PC-9 (cell line): ENCODE data around the gene FUT7. TPM values are rescaled to one million over a fixed set of nuclear protein-coding genes. Genes with fewer than 3 reads are reported as not detected.

ENCODE experiments used
- BruUV-seq: library from RNA; stranded (reverse); fragments of 400-500 nt; replicated peaks from 2 replicates; lab custom pipeline; 2021; lab: Mats Ljungman, UMichigan
- CTCF ChIA-PET: fragments of 300-600 bp; sonication (Branson Sonifier 250); formaldehyde crosslinking; loops from one replicate; lab custom pipeline; 2022; ENCODE audit warnings: antibody characterized with exemption; lab: Charles Lee
- POLR2A ChIA-PET: fragments of 300-600 bp; sonication (Branson Sonifier 250); formaldehyde crosslinking; loops from one replicate; lab custom pipeline; 2022; ENCODE audit warnings: antibody characterized with exemption; ENCODE audit not compliant: unreplicated experiment; lab: Charles Lee
- DNase-seq, 2 experiments: peaks; one replicate each; pipeline versions ENCODE4 v3.0.0 to v3.0.0-alpha.2; 2015 to 2022; ENCODE audit warnings: mixed read lengths in 1 of 2
- H2AFZ ChIP-seq: fragments of 200-600 bp; sonication (generic); 2 replicates; pipeline ENCODE4 v1.8.1; 2017; ENCODE audit warnings: antibody characterized with exemption
- H3F3A ChIP-seq: fragments of 200-600 bp; sonication (generic); 2 replicates; pipeline ENCODE4 v1.8.1; 2017; ENCODE audit warnings: antibody characterized with exemption, mild to moderate bottlenecking, low read depth; ENCODE audit not compliant: insufficient read depth
- H3K27ac ChIP-seq: fragments of 200-600 bp; sonication (generic); 2 replicates; pipeline ENCODE4 v1.6.1; 2016; ENCODE audit warnings: mixed run types
- H3K27me3 ChIP-seq: fragments of 200-600 bp; sonication (generic); 2 replicates; pipeline ENCODE4 v1.6.1; 2016; ENCODE audit warnings: low read depth, mixed run types; ENCODE audit not compliant: insufficient read depth
- H3K36me3 ChIP-seq: fragments of 200-600 bp; sonication (generic); 2 replicates; pipeline ENCODE4 v1.6.1; 2016; ENCODE audit warnings: low read depth, mixed run types
- H3K4me1 ChIP-seq: fragments of 200-600 bp; sonication (generic); replicated peaks from 2 replicates; pipeline ENCODE4 v1.6.1; 2016; ENCODE audit warnings: mixed run types; ENCODE audit not compliant: insufficient read depth
- H3K4me2 ChIP-seq: fragments of 200-600 bp; sonication (generic); 2 replicates; pipeline ENCODE4 v1.6.1; 2017; ENCODE audit warnings: mixed run types
- H3K4me3 ChIP-seq: fragments of 200-600 bp; sonication (generic); 2 replicates; pipeline ENCODE4 v1.6.1; 2016; ENCODE audit warnings: mixed run types
- H3K79me2 ChIP-seq: fragments of 200-600 bp; sonication (generic); 2 replicates; pipeline ENCODE4 v1.6.1; 2017; ENCODE audit warnings: low read depth, mixed run types
- H3K9me2 ChIP-seq: fragments of 200-600 bp; sonication (generic); 2 replicates; pipeline ENCODE4 v1.8.1; 2017; ENCODE audit warnings: mild to moderate bottlenecking; ENCODE audit not compliant: insufficient read depth
- H3K9me3 ChIP-seq: fragments of 200-600 bp; sonication (generic); 2 replicates; pipeline ENCODE4 v1.8.1; 2016; ENCODE audit warnings: low read depth; ENCODE audit not compliant: insufficient read depth
- H4K20me1 ChIP-seq: fragments of 200-600 bp; sonication (generic); 2 replicates; pipeline ENCODE4 v1.8.1; 2017; ENCODE audit not compliant: insufficient read depth
- CTCF ChIP-seq: fragments of 200-600 bp; sonication (generic); conservative IDR thresholded peaks from 2 replicates; pipeline ENCODE4 v1.6.1; 2017; ENCODE audit warnings: mixed run types, antibody characterized with exemption, mild to moderate bottlenecking, moderate library complexity
- EZH2 ChIP-seq: fragments of 200-600 bp; sonication (generic); IDR thresholded peaks from 2 replicates; pipeline ENCODE4 v1.8.0; 2017; ENCODE audit warnings: antibody characterized with exemption, low read depth
- intact Hi-C: fragments of 100-400 bp; cut with micrococcal nuclease; formaldehyde crosslinking; loops from one replicate; pipeline ENCODE4 v1.10.0; 2022; ENCODE audit not compliant: unreplicated experiment
- total RNA-seq: library from RNA; stranded (reverse); gene quantifications from 2 replicates; pipeline ENCODE4 v1.2.3, GENCODE V29; 2021

Gene FUT7
- total RNA-seq, 1 experiment from 2014 or later, result not detected

DNA sequence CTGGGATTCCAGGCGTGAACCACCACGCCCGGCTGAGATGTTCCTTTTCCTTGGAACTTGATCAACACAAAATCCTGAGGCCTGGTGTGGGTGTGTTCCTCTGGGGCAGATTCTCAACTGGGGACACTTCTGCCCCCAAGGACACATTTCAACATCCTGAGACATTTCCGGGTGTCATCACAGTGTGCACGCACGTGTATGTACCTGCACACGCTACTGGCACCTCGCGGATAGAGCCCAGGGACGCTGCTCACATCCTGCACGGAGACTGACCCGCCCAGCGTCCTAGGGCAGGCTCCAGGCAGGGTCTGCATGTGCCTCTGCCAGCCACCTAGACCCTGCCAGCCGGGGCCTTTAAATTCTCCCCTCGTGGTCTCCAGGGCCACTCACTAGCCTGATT lies 30.5 kb upstream of the FUT7 start:
- TF ChIP-seq CTCF, result no peak
- TF ChIP-seq EZH2, result no peak
- peaks cover 7% of the 10 kb centered on the region; the same call in 1 of the 2 replicates for H3F3A ChIP-seq

GRCh38 chr9:137058521-137059234 lies 26.8 kb upstream of the FUT7 start:
- Histone ChIP-seq H3K79me2 (no peaks in the 10 kb centered on the region), H3K4me2 (no peak overlapping the region), H3K27me3 (no peaks in the 10 kb centered on the region), H3K4me3 (no peak overlapping the region), H2AFZ (no peak overlapping the region), H3K4me1 (no peaks in the 10 kb centered on the region), H3F3A (peaks cover 3% of the 10 kb centered on the region; the same call in 1 of the 2 replicates), H3K9me3 (no peaks in the 10 kb centered on the region), H3K36me3 (no peaks in the 10 kb centered on the region), H3K27ac (no peak overlapping the region), H4K20me1 (no peaks in the 10 kb centered on the region), H3K9me2 (no peaks in the 10 kb centered on the region)
- intact Hi-C loops, result no loop called here
- CTCF ChIA-PET, result interaction anchor here (0.6 to 1.5 kb wide), 3 partner anchors 9 to 28 kb away, joined by 3 read pairs; no protein-coding TSS in a partner anchor
- POLR2A ChIA-PET, result no interaction called here
- TF ChIP-seq EZH2 (no peak), CTCF (no peak)
- peak in 1 of 2 experiments; percentile 11 for DNase-seq
- no TSS peak for BruUV-seq

More for the DNA sequence above, 30.5 kb upstream of the FUT7 start:
- no peaks in the 10 kb centered on the region for H3K27me3 ChIP-seq
- intact Hi-C loops, result no loop called here
- H4K20me1 ChIP-seq, result no peaks in the 10 kb centered on the region; the same call in 1 of the 2 replicates
- no peaks in the 10 kb centered on the region for H3K79me2 ChIP-seq
- no peak overlapping the region for H3K4me2 ChIP-seq
- BruUV-seq, result TSS peak; percentile 69
- H3K4me1 ChIP-seq, result no peaks in the 10 kb centered on the region
- no peaks in the 10 kb centered on the region for H3K9me2 ChIP-seq
- ChIA-PET CTCF (no interaction called here), POLR2A (no interaction called here)
- H3K36me3 ChIP-seq, result no peaks in the 10 kb centered on the region
- H3K27ac ChIP-seq, result no peak overlapping the region
- no peak overlapping the region for H3K4me3 ChIP-seq
- H3K9me3 ChIP-seq, result no peaks in the 10 kb centered on the region
- no peak overlapping the region for H2AFZ ChIP-seq
- DNase-seq, result peak in 1 of 2 experiments; percentile 8

DNA sequence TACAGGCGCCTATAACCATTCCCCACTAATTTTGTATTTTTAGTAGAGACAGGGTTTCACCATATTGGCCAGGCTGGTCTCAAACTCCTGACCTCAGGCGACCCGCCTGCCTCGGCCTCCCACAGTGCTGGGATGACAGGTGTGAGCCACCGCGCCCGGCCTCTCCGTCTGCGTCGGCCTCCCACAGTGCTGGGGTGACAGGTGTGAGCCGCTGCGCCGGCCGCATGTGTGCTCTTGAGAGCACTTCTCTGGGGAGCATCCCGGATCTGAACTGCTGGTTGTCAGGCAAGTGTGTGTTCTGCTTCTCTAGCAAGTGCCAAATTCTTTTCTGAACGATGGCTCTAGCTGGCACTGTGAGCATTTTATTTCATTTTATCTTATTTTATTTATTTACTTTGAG lies 25.7 kb upstream of the FUT7 start:
- Histone ChIP-seq H2AFZ (no peak overlapping the region), H3F3A (peaks cover 3% of the 10 kb centered on the region; the same call in 1 of the 2 replicates), H3K36me3 (no peaks in the 10 kb centered on the region), H3K9me3 (no peaks in the 10 kb centered on the region), H3K4me2 (no peak overlapping the region), H4K20me1 (no peaks in the 10 kb centered on the region), H3K4me1 (no peaks in the 10 kb centered on the region), H3K9me2 (no peaks in the 10 kb centered on the region), H3K79me2 (no peaks in the 10 kb centered on the region), H3K4me3 (no peak overlapping the region), H3K27me3 (no peaks in the 10 kb centered on the region), H3K27ac (no peak overlapping the region)
- POLR2A ChIA-PET, result no interaction called here
- peak in 1 of 2 experiments; percentile 6 for DNase-seq
- BruUV-seq, result no TSS peak
- CTCF ChIA-PET, result no interaction called here
- TF ChIP-seq EZH2, result no peak
- no peak for TF ChIP-seq CTCF
- intact Hi-C loops, result no loop called here
